NCI-H2196 treated with DMSO at 0.1 percent for 48 hours (cell line): Measurements from ENCODE around the gene OVOL2.

ENCODE experiments used
- DNase-seq: peaks from one replicate; lab custom pipeline; 2025; ENCODE audit not compliant: unreplicated experiment; lab: John Stamatoyannopoulos, UW

Gene OVOL2

GRCh38 chr20:18018100-18018499 lies 39.6 kb downstream of the OVOL2 start:
- DNase-seq = no peak

- DNase-seq = no peak
These were observed 40.9 kb downstream of the OVOL2 start for GRCh38 chr20:18016772-18017171.

- DNase-seq = no peak
These were observed 43.3 kb downstream of the OVOL2 start for GRCh38 chr20:18014411-18014810.

- DNase-seq = no peak
These were observed 44.8 kb downstream of the OVOL2 start for GRCh38 chr20:18012901-18013300.

- no peak for DNase-seq
These were observed 45.6 kb downstream of the OVOL2 start for GRCh38 chr20:18011951-18012645.

GRCh38 chr20:18011482-18011881 lies 46.2 kb downstream of the OVOL2 start:
- no peak for DNase-seq

GRCh38 chr20:18009116-18009515 lies 48.6 kb downstream of the OVOL2 start:
- DNase-seq = no peak

- DNase-seq = no peak
These were observed 50.0 kb downstream of the OVOL2 start for GRCh38 chr20:18007534-18008292.

GRCh38 chr20:18006684-18007083 lies 51.0 kb downstream of the OVOL2 start:
- no peak for DNase-seq

GRCh38 chr20:18005990-18006364 lies 51.7 kb downstream of the OVOL2 start:
- DNase-seq = no peak

GRCh38 chr20:18005170-18005989 lies 52.3 kb downstream of the OVOL2 start:
- DNase-seq = no peak

- DNase-seq = no peak
These were observed 53.2 kb downstream of the OVOL2 start for GRCh38 chr20:18004384-18005031.

- DNase-seq = no peak
These were observed 53.8 kb downstream of the OVOL2 start for GRCh38 chr20:18003897-18004296.

GRCh38 chr20:18001131-18001921 lies 56.4 kb downstream of the OVOL2 start:
- DNase-seq = no peak

- no peak for DNase-seq
These were observed 58.1 kb downstream of the OVOL2 start for GRCh38 chr20:17999566-17999965.

- no peak for DNase-seq
These were observed 59.3 kb downstream of the OVOL2 start for GRCh38 chr20:17998446-17998845.

GRCh38 chr20:17995967-17996819 lies 61.5 kb downstream of the OVOL2 start:
- peak; percentile 50 for DNase-seq

- no peak for DNase-seq
These were observed 64.2 kb downstream of the OVOL2 start for GRCh38 chr20:17993546-17993945.

- peak; percentile 17 for DNase-seq
These were observed 64.7 kb downstream of the OVOL2 start for GRCh38 chr20:17992847-17993513.
